ENCODE results near the gene TCEAL3. TPM values are rescaled to one million over a fixed set of nuclear protein-coding genes. Genes with fewer than 3 reads are reported as not detected.

The TCEAL3 gene
- total and polyA plus RNA-seq, 2 of the 8 experiments (the other 6 are each of a cell fraction or from before 2014, with no cell fraction given): 4.4 to 12.0 TPM

- Histone ChIP-seq H4K20me1 (replicated peaks in 1 of 2; ENCODE audit: control insufficient read depth in 1 of 2, insufficient read depth in 2 of 2, low read length in 2 of 2) (no peaks in the 10 kb centered on the region), H3K79me2 (ENCODE audit: control insufficient read depth in 1 of 2, insufficient read depth in 2 of 2, low read length in 2 of 2) (no peaks in the 10 kb centered on the region), H2AFZ (ENCODE audit: low read length) (no peak overlapping the region), H2BK15ac (ENCODE audit: low read length) (no peak overlapping the region), H2AK5ac (ENCODE audit: low read depth, low read length) (no peak overlapping the region), H3K18ac (ENCODE audit: extremely low read depth, low read length) (no peak overlapping the region), H3K4me3 (ENCODE audit: extremely low read depth in 1 of 4, insufficient read depth in 2 of 4, low read depth in 3 of 4, low read length in 4 of 4) (no peak overlapping the region), H3K36me3 (ENCODE audit: control insufficient read depth in 2 of 4, insufficient read depth in 4 of 4, low read length in 3 of 4) (no peaks in the 10 kb centered on the region), H3K23ac (ENCODE audit: insufficient read length) (no peak overlapping the region), H2BK120ac (replicated peaks; ENCODE audit: low read depth, low read length) (no peak overlapping the region), H3K4me1 (replicated peaks in 1 of 4; ENCODE audit: control insufficient read depth in 3 of 4, insufficient read depth in 4 of 4, low read length in 3 of 4) (no peaks in the 10 kb centered on the region), H3K4ac (replicated peaks; ENCODE audit: insufficient read length, low read depth, low read length) (no peak overlapping the region), H2BK12ac (ENCODE audit: low read depth, low read length) (no peak overlapping the region), H3K56ac (replicated peaks; ENCODE audit: insufficient read length, low read depth, low read length) (no peak overlapping the region), H4K91ac (replicated peaks; ENCODE audit: insufficient read length, low read length) (no peak overlapping the region), H3K9me3 (ENCODE audit: insufficient read depth in 2 of 2, low read depth in 1 of 2, low read length in 1 of 2) (no peaks in the 10 kb centered on the region), H2BK5ac (ENCODE audit: low read depth, low read length) (no peak overlapping the region), H3K79me1 (ENCODE audit: low read depth, low read length) (no peaks in the 10 kb centered on the region), H4K8ac (ENCODE audit: extremely low read depth, insufficient read depth, low read length) (no peak overlapping the region), H4K5ac (ENCODE audit: insufficient read length, low read depth, low read length) (no peak overlapping the region), H2BK20ac (ENCODE audit: low read length) (no peak overlapping the region), H3K14ac (ENCODE audit: insufficient read length) (no peak overlapping the region), H3K9ac (replicated peaks in 1 of 4; ENCODE audit: extremely low read depth in 1 of 4, low read depth in 3 of 4, low read length in 3 of 4) (no peak overlapping the region), H3K23me2 (ENCODE audit: low read depth, low read length) (0 out of 2 replicates have a peak, but pooled peaks cover 5% of the 10 kb centered on the region), H3K27ac (ENCODE audit: low read depth, low read length) (no peak overlapping the region), H3K4me2 (ENCODE audit: insufficient read depth in 1 of 2, low read depth in 2 of 2, low read length in 2 of 2) (no peak overlapping the region), H3K27me3 (replicated peaks in 1 of 4; ENCODE audit: control insufficient read depth in 3 of 4, extremely low read depth in 1 of 4, insufficient read depth in 3 of 4, low read length in 3 of 4) (no peaks in the 10 kb centered on the region)
- TF ChIP-seq GABPA (IDR thresholded peaks at IDR 0.05; ENCODE audit: borderline replicate concordance, insufficient read depth, low read length): no peak
- TF ChIP-seq POU5F1 (IDR thresholded peaks at IDR 0.05; ENCODE audit: low read depth, low read length): no peak
- TF ChIP-seq CBX5 (IDR thresholded peaks at IDR 0.05; ENCODE audit: low read depth, low read length): no peak
- TF ChIP-seq HDAC6 (IDR thresholded peaks at IDR 0.05; ENCODE audit: low read depth, low read length): no peak
- CTCF ChIA-PET (ENCODE audit: partially characterized antibody): interaction anchor here (1.2 to 1.9 kb wide), 5 partner anchors 12 to 37 kb away, joined by 5 to 8 read pairs (median 5); no protein-coding TSS in a partner anchor
- POLR2A ChIA-PET (ENCODE audit: partially characterized antibody): no interaction called here
- FAIRE-seq (no peak), DNase-seq (ENCODE audit: low read depth in 1 of 2, low spot score in 2 of 2) (no peak)
- 90% methylated on average over 5 of the region's 5 CpGs; no CpG with 5 or more reads in 1 of the 2 experiments for WGBS, 2 experiments (ENCODE audit: extremely low coverage in 1 of 2, insufficient coverage in 1 of 2, insufficient read length in 1 of 2, insufficient replicate concordance in 2 of 2, low coverage in 1 of 2, low lambda C conversion rate in 2 of 2, missing lambda C conversion rate in 1 of 2)
Measured at GRCh38 chrX:103631145-103631544, 23.4 kb downstream of the TCEAL3 start.
